GM10266 (cell line): ENCODE data around the gene ARHGAP5.

Source experiments
- DNase-seq: peaks from one replicate; pipeline ENCODE4 v3.0.0; 2012; ENCODE audit errors: extremely low spot score
- CTCF ChIP-seq: IDR thresholded peaks from 2 replicates; pipeline ENCODE4 v1.5.1; 2012; ENCODE audit warnings: mild to moderate bottlenecking, low read depth; ENCODE audit not compliant: control insufficient read depth, insufficient read depth; ENCODE audit errors: missing control alignments

Gene ARHGAP5

GRCh38 chr14:32166924-32167323 lies 89.8 kb downstream of the ARHGAP5 start:
- TF ChIP-seq CTCF = no peak
- DNase-seq = no peak

GRCh38 chr14:32167907-32168306 lies 90.8 kb downstream of the ARHGAP5 start:
- DNase-seq = no peak
- TF ChIP-seq CTCF = no peak

- DNase-seq = no peak
- no peak for TF ChIP-seq CTCF
Measured at GRCh38 chr14:32169191-32169590, 92.1 kb downstream of the ARHGAP5 start.

- no peak for DNase-seq
- TF ChIP-seq CTCF = no peak
Measured at GRCh38 chr14:32171469-32171868, 94.4 kb downstream of the ARHGAP5 start.

- no peak for DNase-seq
- no peak for TF ChIP-seq CTCF
Measured at GRCh38 chr14:32183151-32184058, 106.3 kb downstream of the ARHGAP5 start.

GRCh38 chr14:32185097-32185496 lies 108.0 kb downstream of the ARHGAP5 start:
- no peak for DNase-seq
- no peak for TF ChIP-seq CTCF

- TF ChIP-seq CTCF = no peak
- DNase-seq = no peak
Measured at GRCh38 chr14:32186248-32186647, 109.1 kb downstream of the ARHGAP5 start.
